Inferior parietal cortex (tissue), 1 donor: Measurements from ENCODE around the gene RAB5B.
"Not testable (repeated sequence)": the region's sequence is repeated elsewhere in the genome, so short reads cannot be mapped to it uniquely, and the experiment has no call there.

Source experiments
- DNase-seq: peaks from one replicate; pipeline ENCODE4 v3.0.0-alpha.2; 2016; ENCODE audit errors: extremely low spot score

Gene RAB5B

DNA sequence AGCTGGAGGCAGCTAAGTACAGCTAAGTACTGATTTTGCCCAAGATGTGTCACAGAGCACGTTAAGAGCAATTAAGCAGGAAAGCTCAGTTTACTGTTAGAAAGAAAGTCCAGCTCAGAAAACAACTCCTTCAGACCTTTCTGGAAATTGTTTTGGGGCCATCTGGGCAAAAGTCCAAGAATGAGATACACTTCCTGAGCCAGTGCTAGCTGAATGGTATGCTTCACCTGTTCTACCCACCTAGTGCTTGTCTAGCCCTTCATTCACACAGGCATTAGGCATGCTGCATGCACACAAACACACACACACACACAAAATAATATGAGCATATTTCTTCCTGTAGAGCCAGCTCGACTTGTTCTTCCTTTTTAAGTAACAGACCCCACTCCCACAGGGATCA, 40.3 kb downstream of the RAB5B start:
- DNase-seq, result no peak

DNA sequence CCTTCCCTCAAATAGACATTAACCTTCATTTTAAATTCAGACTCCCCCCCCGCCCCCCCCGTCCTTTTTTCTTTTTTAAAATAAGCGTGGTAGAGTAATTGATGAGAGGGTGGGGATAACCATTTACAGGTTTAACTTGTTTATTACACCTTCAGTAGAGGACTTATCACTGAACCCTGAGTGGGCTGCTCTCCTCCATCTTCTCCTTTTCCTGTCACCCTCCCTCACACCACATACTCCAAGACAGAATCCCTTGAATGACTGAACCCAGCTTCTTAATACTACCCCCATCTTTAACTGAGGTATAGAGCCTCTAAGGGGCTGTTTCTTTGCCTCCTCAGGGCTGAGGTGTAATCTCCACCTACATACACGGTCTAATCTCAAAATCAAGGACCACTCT, 43.3 kb downstream of the RAB5B start:
- no peak for DNase-seq

- DNase-seq, result no peak
Observed at GRCh38 chr12:56018356-56018755, 44.5 kb downstream of the RAB5B start.

GRCh38 chr12:56020423-56021184, 46.7 kb downstream of the RAB5B start, which contains the start of gene IKZF4:
TSS of gene IKZF4 (plus strand) at chr12:56021043. CDS start at chr12:56021494, 451 bp downstream.
- peak; percentile 52 for DNase-seq

DNA sequence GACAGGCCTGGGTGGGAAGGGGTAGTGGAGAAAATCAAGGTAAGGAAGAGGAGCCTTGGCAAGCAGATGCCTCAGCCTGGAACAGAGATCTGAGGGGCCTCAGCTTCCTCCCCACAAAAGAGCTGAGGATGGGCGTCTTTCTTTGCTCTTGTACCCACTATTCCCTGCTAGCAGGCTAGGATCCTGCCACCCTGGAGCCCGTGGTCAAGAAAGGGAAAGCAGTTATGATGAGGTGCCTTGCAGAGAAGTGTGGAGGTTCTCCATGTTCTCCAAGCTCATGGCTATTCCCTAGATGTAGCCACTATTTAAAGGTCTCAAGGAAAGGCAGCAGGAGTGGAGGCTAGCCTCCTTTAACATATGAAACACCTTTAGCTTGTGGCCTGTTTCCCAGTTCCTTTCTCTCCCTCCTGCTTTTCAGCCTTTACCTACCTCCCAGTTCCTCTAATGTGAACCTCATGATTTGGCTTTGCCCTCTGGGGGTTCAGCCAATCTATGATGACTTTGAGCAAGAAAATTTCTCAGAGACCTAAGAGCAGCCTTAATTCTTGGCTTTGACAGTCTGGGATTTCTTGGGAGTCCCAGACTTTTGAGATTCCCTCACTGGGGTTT, 48.1 kb downstream of the RAB5B start:
- DNase-seq, result no peak

GRCh38 chr12:56028511-56029165, 54.8 kb downstream of the RAB5B start:
- no peak for DNase-seq

DNA sequence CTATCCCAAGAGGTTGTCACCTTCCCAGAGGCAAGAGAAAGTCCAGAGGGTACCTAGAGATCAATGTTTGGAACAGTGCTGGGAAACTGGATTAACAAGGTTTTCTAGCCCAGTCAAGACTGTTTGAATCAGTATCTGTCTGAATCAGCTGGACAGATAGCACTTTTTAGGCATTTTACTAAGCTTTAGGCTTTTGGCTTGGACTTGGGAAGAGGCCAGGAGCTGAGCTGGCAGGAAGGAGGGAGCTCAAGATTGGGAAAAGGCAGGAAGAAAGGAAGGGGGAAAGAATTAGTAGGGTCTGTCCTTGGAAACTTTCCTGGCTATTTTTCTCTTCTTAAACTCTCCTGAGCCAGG, 55.3 kb downstream of the RAB5B start:
- DNase-seq, result no peak

DNA sequence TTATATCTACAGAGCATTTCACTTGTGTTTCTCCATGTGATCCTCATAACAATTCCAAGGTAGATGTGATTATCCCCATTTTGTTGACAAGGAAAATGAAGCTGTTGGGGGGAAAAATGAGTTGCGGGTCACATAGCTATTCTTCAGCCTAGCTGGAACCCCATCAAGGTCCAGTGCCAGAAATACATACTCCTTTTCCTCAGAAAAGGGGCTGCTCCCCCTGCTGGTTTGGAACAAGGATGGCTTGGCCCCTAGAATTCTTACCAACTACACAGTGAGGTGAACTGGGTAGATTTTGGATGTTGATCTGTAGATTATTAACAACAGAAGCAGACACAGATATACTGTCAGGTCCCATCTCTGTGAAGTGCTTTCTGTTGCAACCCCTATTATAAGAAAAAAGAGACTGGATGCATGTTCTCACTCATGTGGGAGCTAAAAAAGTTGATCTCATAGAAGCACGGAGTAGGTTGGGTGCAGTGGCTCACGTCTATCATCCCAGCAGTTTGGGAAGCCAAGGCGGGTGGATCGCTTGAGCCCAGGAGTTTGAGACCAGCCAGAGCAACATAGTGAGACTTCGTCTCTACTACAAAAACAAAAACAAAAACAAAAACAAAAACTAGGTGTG, 55.9 kb downstream of the RAB5B start:
- no peak for DNase-seq

- no peak for DNase-seq
Observed at GRCh38 chr12:56031987-56032386, 58.1 kb downstream of the RAB5B start.

DNA sequence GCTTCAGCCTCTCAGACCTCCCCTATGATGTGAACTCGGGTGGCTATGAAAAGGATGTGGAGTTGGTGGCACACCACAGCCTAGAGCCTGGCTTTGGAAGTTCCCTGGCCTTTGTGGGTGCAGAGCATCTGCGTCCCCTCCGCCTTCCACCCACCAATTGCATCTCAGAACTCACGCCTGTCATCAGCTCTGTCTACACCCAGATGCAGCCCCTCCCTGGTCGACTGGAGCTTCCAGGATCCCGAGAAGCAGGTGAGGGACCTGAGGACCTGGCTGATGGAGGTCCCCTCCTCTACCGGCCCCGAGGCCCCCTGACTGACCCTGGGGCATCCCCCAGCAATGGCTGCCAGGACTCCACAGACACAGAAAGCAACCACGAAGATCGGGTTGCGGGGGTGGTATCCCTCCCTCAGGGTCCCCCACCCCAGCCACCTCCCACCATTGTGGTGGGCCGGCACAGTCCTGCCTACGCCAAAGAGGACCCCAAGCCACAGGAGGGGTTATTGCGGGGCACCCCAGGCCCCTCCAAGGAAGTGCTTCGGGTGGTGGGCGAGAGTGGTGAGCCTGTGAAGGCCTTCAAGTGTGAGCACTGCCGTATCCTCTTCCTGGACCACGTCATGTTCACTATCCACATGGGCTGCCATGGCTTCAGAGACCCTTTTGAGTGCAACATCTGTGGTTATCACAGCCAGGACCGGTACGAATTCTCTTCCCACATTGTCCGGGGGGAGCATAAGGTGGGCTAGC, 60.9 kb downstream of the RAB5B start:
- DNase-seq, result no peak

GRCh38 chr12:56037161-56037560, 63.3 kb downstream of the RAB5B start:
- no peak for DNase-seq

- DNase-seq, result no peak
Observed at GRCh38 chr12:56038022-56038655, 64.3 kb downstream of the RAB5B start.

GRCh38 chr12:56040151-56040550, 66.3 kb downstream of the RAB5B start:
- DNase-seq, result no peak

DNA sequence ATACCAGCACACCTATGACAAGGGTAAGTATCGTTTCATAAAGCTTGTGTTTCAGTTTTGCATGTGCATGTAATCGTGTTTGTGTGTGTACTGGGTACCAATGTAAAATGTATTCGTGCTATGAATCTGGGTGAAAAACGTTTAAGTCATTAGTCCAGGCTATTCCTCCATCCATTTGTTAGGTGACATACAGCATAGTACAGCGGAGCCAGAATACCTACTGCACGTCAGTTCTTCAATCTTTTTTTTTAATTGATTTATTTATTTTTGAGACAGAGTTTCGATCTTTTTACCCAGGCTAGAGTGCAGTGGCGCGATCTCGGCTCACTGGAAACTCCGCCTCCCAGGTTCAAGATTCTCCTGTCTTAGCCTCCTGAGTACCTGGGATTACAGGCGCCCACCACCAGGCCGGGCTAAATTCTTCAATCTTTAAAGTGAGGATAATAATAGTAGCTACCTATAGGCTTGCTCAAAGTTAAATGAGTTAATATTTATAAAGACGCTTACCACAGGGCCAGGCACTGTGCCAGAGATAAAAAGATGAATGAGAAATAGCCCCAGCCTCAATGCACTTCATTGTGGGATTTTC, 67.2 kb downstream of the RAB5B start:
- DNase-seq, result no peak

DNA sequence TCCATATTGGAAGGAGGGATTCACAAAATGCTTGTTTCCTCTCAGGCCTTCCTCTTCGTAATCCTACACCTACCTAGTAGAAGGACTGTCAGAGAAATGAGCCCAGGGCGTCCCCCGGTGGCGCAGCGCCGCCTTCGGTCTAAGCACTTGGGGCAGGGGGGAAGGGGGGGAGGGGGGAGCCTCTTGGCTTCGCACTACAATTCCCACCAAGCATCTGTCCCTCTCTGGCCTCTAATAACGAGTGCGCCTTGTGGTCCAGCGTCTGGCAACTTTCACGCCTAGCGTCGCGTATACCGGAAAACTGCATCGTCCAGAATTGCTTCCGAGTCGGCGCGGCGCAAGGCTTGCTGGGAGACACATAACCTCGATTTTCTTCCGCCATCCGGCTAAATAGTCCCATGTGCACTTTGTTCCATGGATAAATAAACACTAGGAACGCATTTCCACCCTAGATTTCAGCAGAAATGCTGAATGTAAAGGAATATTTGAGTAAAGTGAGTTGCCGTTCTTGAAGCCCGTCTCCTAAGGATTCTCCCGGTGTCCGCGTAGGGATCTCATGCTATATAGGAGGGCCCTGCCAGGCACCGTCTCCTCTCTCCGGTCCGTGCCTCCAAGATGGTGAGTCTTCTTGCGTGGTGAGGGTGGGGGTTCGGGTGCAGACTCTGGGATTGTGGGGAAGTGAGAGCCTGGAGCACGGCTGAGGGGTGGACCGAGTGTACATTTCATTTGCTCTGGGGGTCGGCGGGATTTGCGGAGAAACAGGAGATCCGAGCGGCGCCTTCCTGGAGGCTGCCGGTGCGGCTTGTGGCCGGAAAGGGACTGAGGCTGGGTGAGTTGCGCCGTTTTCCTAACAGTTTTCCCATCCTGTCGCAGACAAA, 67.9 kb downstream of the RAB5B start, which contains the start of gene RPS26:
RPS26 (plus strand) TSS at position 367 of the 878 bp plus-strand sequence; CDS start at position 616, 249 bp downstream.
- peak; percentile 98 for DNase-seq

DNA sequence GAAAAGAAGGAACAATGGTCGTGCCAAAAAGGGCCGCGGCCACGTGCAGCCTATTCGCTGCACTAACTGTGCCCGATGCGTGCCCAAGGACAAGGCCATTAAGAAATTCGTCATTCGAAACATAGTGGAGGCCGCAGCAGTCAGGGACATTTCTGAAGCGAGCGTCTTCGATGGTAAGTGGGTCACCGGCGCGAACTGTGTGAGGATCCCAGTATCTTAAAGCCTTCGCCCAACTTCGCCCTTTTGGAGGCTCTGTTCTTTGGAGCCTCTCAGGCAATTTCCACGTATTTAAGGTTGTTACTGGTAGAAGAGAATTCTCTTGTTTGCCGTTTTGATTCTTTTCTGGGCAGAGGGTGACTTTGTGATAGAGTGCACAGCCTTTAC, 68.5 kb downstream of the RAB5B start:
- not testable (repeated sequence) for DNase-seq

DNA sequence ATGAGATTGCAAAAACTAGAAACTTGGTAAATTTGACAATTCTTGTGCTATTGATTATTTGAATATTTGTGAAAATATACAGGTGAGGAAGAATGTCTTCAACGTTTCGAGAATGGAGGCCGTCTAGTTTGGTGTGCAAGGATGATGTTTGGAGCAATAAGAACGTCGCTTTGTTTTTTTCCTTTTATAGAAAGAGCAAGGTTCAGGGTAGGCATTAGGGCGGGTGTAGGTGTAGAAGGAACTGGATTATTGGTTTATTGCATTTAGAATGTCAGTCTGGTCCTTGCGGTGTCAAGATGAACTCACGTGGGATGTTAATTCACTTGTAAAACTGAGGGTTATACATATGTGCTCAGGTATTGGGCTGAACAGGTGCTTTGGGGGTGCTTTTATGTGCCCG, 69.0 kb downstream of the RAB5B start:
- DNase-seq, result no peak
